IPS DF 6.9 (cell line): ENCODE data around the gene TENM4.
A peak's percentile ranks its signal among the peaks of the same experiment; 100 is the strongest.

ENCODE experiments used
- DNase-seq: peaks from one replicate; pipeline ENCODE4 v3.0.0-alpha.2; 2013; ENCODE audit warnings: low read depth, low spot score
- H3K27ac ChIP-seq: one replicate; pipeline ENCODE4 v1.5.1; 2013; ENCODE audit warnings: low read length, control low read depth
- H3K27me3 ChIP-seq: 2 replicates; pipeline ENCODE4 v1.6.1; 2013; ENCODE audit warnings: mild to moderate bottlenecking, low read length; ENCODE audit not compliant: control insufficient read depth, insufficient read depth
- H3K36me3 ChIP-seq: 2 replicates; pipeline ENCODE4 v1.6.1; 2013; ENCODE audit warnings: low read length; ENCODE audit not compliant: control insufficient read depth, insufficient read depth
- H3K4me1 ChIP-seq: 2 replicates; pipeline ENCODE4 v1.6.1; 2013; ENCODE audit warnings: low read length; ENCODE audit not compliant: control insufficient read depth, insufficient read depth
- H3K4me3 ChIP-seq: 2 replicates; pipeline ENCODE4 v1.5.1; 2013; ENCODE audit warnings: mild to moderate bottlenecking, low read length
- H3K9me3 ChIP-seq: 2 replicates; pipeline ENCODE4 v1.6.1; 2013; ENCODE audit warnings: low read length, inconsistent platforms; ENCODE audit not compliant: control insufficient read depth, insufficient read depth
- WGBS: extraction: QIAGEN DNeasy Blood & Tissue Kit; methylation state at CpG from one replicate; pipeline ENCODE4 v1.1.7; 2013; ENCODE audit warnings: mixed read lengths, missing lambda C conversion rate; ENCODE audit not compliant: insufficient read length, insufficient coverage; 5-methylcytosine and 5-hydroxymethylcytosine counted together

Gene TENM4

GRCh38 chr11:79436919-79437277 is 3.9 kb downstream of the TENM4 start:
- H3K27ac ChIP-seq: no peak overlapping the region
- H3K9me3 ChIP-seq: no peaks in the 10 kb centered on the region
- peaks cover 37% of the 10 kb centered on the region for H3K27me3 ChIP-seq
- H3K4me1 ChIP-seq: peaks cover 3% of the 10 kb centered on the region; the same call in 1 of the 2 replicates
- H3K4me3 ChIP-seq: peak overlapping the region; percentile 50; the same call in 1 of the 2 replicates
- no peaks in the 10 kb centered on the region for H3K36me3 ChIP-seq
- no CpG with 5 or more reads among the region's 10 CpGs for WGBS
- no peak for DNase-seq

GRCh38 chr11:79434283-79434682 is 6.5 kb downstream of the TENM4 start:
- Histone ChIP-seq H3K4me3 (no peak overlapping the region), H3K36me3 (no peaks in the 10 kb centered on the region), H3K27me3 (peaks cover 28% of the 10 kb centered on the region), H3K9me3 (no peaks in the 10 kb centered on the region), H3K27ac (no peak overlapping the region), H3K4me1 (peaks cover 3% of the 10 kb centered on the region; the same call in 1 of the 2 replicates)
- no CpG with 5 or more reads among the region's 2 CpGs for WGBS
- no peak for DNase-seq

GRCh38 chr11:79432138-79432537 is 8.7 kb downstream of the TENM4 start:
- WGBS: no CpG with 5 or more reads among the region's 2 CpGs
- Histone ChIP-seq H3K9me3 (no peaks in the 10 kb centered on the region), H3K4me3 (no peak overlapping the region), H3K27me3 (peaks cover 14% of the 10 kb centered on the region), H3K36me3 (no peaks in the 10 kb centered on the region), H3K27ac (no peak overlapping the region), H3K4me1 (peaks cover 3% of the 10 kb centered on the region; the same call in 1 of the 2 replicates)
- DNase-seq: no peak

GRCh38 chr11:79431535-79431934 is 9.3 kb downstream of the TENM4 start:
- Histone ChIP-seq H3K36me3 (no peaks in the 10 kb centered on the region), H3K9me3 (no peaks in the 10 kb centered on the region), H3K4me3 (no peak overlapping the region), H3K4me1 (peaks cover 3% of the 10 kb centered on the region; the same call in 1 of the 2 replicates), H3K27ac (no peak overlapping the region), H3K27me3 (peaks cover 8% of the 10 kb centered on the region)
- WGBS: no CpG with 5 or more reads among the region's 1 CpG
- DNase-seq: no peak

- Histone ChIP-seq H3K4me1 (peaks cover 3% of the 10 kb centered on the region; the same call in 1 of the 2 replicates), H3K9me3 (no peaks in the 10 kb centered on the region), H3K4me3 (no peak overlapping the region), H3K27ac (no peak overlapping the region), H3K36me3 (no peaks in the 10 kb centered on the region), H3K27me3 (no peaks in the 10 kb centered on the region; the same call in 1 of the 2 replicates)
- no peak for DNase-seq
Measured at GRCh38 chr11:79430280-79430679, 10.6 kb downstream of the TENM4 start.

- H3K36me3 ChIP-seq: no peaks in the 10 kb centered on the region
- H3K9me3 ChIP-seq: no peaks in the 10 kb centered on the region
- peaks cover 3% of the 10 kb centered on the region; the same call in 1 of the 2 replicates for H3K4me1 ChIP-seq
- H3K4me3 ChIP-seq: no peak overlapping the region
- DNase-seq: no peak
- no CpG with 5 or more reads among the region's 1 CpG for WGBS
- no peaks in the 10 kb centered on the region; the same call in 1 of the 2 replicates for H3K27me3 ChIP-seq
- no peak overlapping the region for H3K27ac ChIP-seq
Measured at GRCh38 chr11:79428406-79428805, 12.4 kb downstream of the TENM4 start.

- WGBS: no CpG with 5 or more reads among the region's 5 CpGs
- Histone ChIP-seq H3K36me3 (no peaks in the 10 kb centered on the region), H3K4me1 (peaks cover under 1% of the 10 kb centered on the region; the same call in 1 of the 2 replicates), H3K27ac (no peak overlapping the region), H3K4me3 (no peak overlapping the region), H3K9me3 (no peaks in the 10 kb centered on the region), H3K27me3 (no peaks in the 10 kb centered on the region; the same call in 1 of the 2 replicates)
- no peak for DNase-seq
Measured at GRCh38 chr11:79427611-79428327, 13.1 kb downstream of the TENM4 start.

GRCh38 chr11:79427126-79427525 is 13.7 kb downstream of the TENM4 start:
- Histone ChIP-seq H3K9me3 (no peaks in the 10 kb centered on the region), H3K27ac (no peak overlapping the region), H3K27me3 (no peaks in the 10 kb centered on the region), H3K4me1 (no peaks in the 10 kb centered on the region), H3K36me3 (no peaks in the 10 kb centered on the region), H3K4me3 (no peak overlapping the region)
- 100% methylated on average over 3 of the region's 4 CpGs for WGBS
- DNase-seq: no peak

GRCh38 chr11:79425463-79425862 is 15.4 kb downstream of the TENM4 start:
- no peaks in the 10 kb centered on the region for H3K27me3 ChIP-seq

GRCh38 chr11:79423736-79424135 is 17.1 kb downstream of the TENM4 start:
- no CpG with 5 or more reads among the region's 3 CpGs for WGBS
- Histone ChIP-seq H3K27ac (no peak overlapping the region), H3K4me1 (no peaks in the 10 kb centered on the region), H3K36me3 (no peaks in the 10 kb centered on the region), H3K9me3 (no peaks in the 10 kb centered on the region), H3K27me3 (no peaks in the 10 kb centered on the region), H3K4me3 (no peak overlapping the region)
- no peak for DNase-seq

More at GRCh38 chr11:79425463-79425862, 15.4 kb downstream of the TENM4 start:
- Histone ChIP-seq H3K27ac (no peak overlapping the region), H3K9me3 (no peaks in the 10 kb centered on the region), H3K4me1 (no peaks in the 10 kb centered on the region), H3K36me3 (no peaks in the 10 kb centered on the region), H3K4me3 (no peak overlapping the region)
- DNase-seq: no peak
- WGBS: no CpG with 5 or more reads among the region's 2 CpGs

GRCh38 chr11:79422866-79423265 is 18.0 kb downstream of the TENM4 start:
- Histone ChIP-seq H3K27ac (no peak overlapping the region), H3K4me1 (no peaks in the 10 kb centered on the region), H3K27me3 (no peaks in the 10 kb centered on the region), H3K4me3 (no peak overlapping the region), H3K36me3 (no peaks in the 10 kb centered on the region), H3K9me3 (no peaks in the 10 kb centered on the region)
- no CpG with 5 or more reads among the region's 2 CpGs for WGBS
- DNase-seq: no peak
